Measurements from ENCODE around the gene KIFAP3.
"Not testable (repeated sequence)": the region's sequence is repeated elsewhere in the genome, so short reads cannot be mapped to it uniquely, and the experiment has no call there.

KIFAP3 gene

DNA sequence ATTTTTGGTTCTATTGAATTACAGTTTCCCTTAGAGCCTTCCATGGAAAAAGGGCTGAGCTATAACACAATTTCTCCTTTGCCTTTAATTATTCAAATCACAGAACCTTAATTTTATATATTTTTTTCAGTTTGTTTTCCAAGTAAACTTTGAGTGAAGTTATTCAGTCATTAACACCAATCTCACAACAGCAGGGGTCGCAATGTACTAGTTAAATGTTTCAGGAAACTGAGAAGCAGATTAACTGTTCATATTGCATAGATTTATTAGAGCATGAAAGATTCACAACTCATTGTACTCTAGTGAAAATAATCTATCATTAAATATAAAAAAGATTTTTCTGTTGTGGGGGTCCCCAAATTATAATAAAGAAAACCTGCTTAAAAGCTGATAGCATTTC is 64.1 kb downstream of the KIFAP3 start:
- Histone ChIP-seq H2BK5ac (ENCODE audit: low read length) (no peak overlapping the region), H2AK5ac (ENCODE audit: low read length) (no peak overlapping the region), H3K4me1 (ENCODE audit: control insufficient read depth, low read depth, low read length) (no peaks in the 10 kb centered on the region), H3K27me3 (ENCODE audit: insufficient read depth, low read length, poor library complexity) (no peaks in the 10 kb centered on the region), H3K36me3 (ENCODE audit: control insufficient read depth, insufficient read depth, low read length) (no peaks in the 10 kb centered on the region), H3K4ac (ENCODE audit: low read depth, low read length) (no peak overlapping the region), H2BK120ac (ENCODE audit: low read depth, low read length) (no peak overlapping the region), H3K18ac (ENCODE audit: low read length) (no peak overlapping the region), H3K56ac (ENCODE audit: low read length) (no peak overlapping the region), H2BK15ac (replicated peaks; ENCODE audit: low read depth) (no peak overlapping the region), H3K79me1 (ENCODE audit: low read length) (no peaks in the 10 kb centered on the region), H3K9ac (ENCODE audit: low read length) (no peak overlapping the region), H3K23ac (ENCODE audit: low read length) (no peak overlapping the region), H3K4me2 (ENCODE audit: low read length) (no peak overlapping the region), H4K8ac (ENCODE audit: low read depth, low read length) (no peak overlapping the region), H3K4me3 (ENCODE audit: low read length) (no peak overlapping the region), H3K27ac (ENCODE audit: low read depth, low read length) (no peak overlapping the region), H3K79me2 (ENCODE audit: control insufficient read depth, insufficient read depth, low read length) (no peaks in the 10 kb centered on the region), H4K5ac (ENCODE audit: low read length) (no peak overlapping the region)
- WGBS (ENCODE audit: extremely low coverage, insufficient coverage, low lambda C conversion rate), result no CpG with 5 or more reads among the region's 1 CpG
- DNase-seq, result peak; percentile 40

DNA sequence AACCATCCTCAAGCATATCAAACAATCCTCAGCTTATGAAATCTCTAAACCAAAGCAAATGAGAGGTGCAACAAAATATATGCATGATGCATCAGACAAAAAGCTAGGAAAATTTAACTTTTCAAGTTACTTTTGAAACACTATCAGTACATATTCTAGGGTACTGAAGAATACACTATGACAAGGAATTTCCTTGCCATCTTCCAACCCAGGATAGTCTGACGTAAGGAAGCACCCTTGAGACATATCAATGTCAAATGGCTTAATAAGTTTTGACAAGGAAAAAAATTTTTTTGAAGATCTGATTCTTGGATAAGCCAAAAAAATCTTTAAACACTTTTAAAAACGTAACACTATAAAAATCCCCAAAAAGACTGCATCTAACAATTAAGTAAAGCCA is 64.9 kb downstream of the KIFAP3 start:
- Histone ChIP-seq H2AK5ac (ENCODE audit: low read length) (no peak overlapping the region), H3K27ac (ENCODE audit: low read depth, low read length) (no peak overlapping the region), H3K18ac (ENCODE audit: low read length) (no peak overlapping the region), H4K5ac (ENCODE audit: low read length) (no peak overlapping the region), H3K27me3 (ENCODE audit: insufficient read depth, low read length, poor library complexity) (no peaks in the 10 kb centered on the region), H3K56ac (ENCODE audit: low read length) (no peak overlapping the region), H3K23ac (ENCODE audit: low read length) (no peak overlapping the region), H2BK120ac (ENCODE audit: low read depth, low read length) (no peak overlapping the region), H3K79me2 (ENCODE audit: control insufficient read depth, insufficient read depth, low read length) (no peaks in the 10 kb centered on the region), H3K36me3 (ENCODE audit: control insufficient read depth, insufficient read depth, low read length) (no peaks in the 10 kb centered on the region), H3K4me2 (ENCODE audit: low read length) (no peak overlapping the region), H3K4me3 (ENCODE audit: low read length) (no peak overlapping the region), H4K8ac (ENCODE audit: low read depth, low read length) (no peak overlapping the region), H2BK15ac (replicated peaks; ENCODE audit: low read depth) (no peak overlapping the region), H3K79me1 (ENCODE audit: low read length) (no peaks in the 10 kb centered on the region), H3K9ac (ENCODE audit: low read length) (no peak overlapping the region), H3K4me1 (ENCODE audit: control insufficient read depth, low read depth, low read length) (no peaks in the 10 kb centered on the region), H3K4ac (ENCODE audit: low read depth, low read length) (no peak overlapping the region), H2BK5ac (ENCODE audit: low read length) (no peak overlapping the region)
- WGBS (ENCODE audit: extremely low coverage, insufficient coverage, low lambda C conversion rate), result 100% methylated on average over 1 of the region's 2 CpGs
- no peak for DNase-seq

DNA sequence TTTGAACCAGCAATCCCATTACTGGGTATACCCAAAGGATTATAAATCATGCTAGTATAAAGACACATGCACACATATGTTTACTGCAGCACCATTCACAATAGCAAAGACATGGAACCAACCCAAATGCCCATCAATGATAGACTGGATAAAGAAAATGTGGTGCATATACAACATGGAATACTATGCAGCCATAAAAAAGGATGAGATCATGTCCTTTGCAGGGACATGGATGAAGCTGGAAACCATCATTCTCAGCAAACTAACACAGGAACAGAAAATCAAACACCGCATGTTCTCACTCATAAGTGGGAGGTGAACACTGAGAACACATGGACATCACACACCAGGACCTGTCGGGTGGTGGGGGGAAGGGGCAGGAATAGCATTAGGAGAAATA is 65.8 kb downstream of the KIFAP3 start:
- not testable (repeated sequence) for H3K4me1 ChIP-seq (ENCODE audit: control insufficient read depth, low read depth, low read length); H3K79me1 ChIP-seq (ENCODE audit: low read length); H2AK5ac ChIP-seq (ENCODE audit: low read length); H3K4me3 ChIP-seq (ENCODE audit: low read length); H4K5ac ChIP-seq (ENCODE audit: low read length); H3K4ac ChIP-seq (ENCODE audit: low read depth, low read length); H2BK120ac ChIP-seq (ENCODE audit: low read depth, low read length); H3K27me3 ChIP-seq (ENCODE audit: insufficient read depth, low read length, poor library complexity); H3K36me3 ChIP-seq (ENCODE audit: control insufficient read depth, insufficient read depth, low read length); H4K8ac ChIP-seq (ENCODE audit: low read depth, low read length); H2BK5ac ChIP-seq (ENCODE audit: low read length); H2BK15ac ChIP-seq (replicated peaks; ENCODE audit: low read depth); H3K4me2 ChIP-seq (ENCODE audit: low read length); DNase-seq; H3K23ac ChIP-seq (ENCODE audit: low read length); H3K9ac ChIP-seq (ENCODE audit: low read length); H3K27ac ChIP-seq (ENCODE audit: low read depth, low read length); H3K79me2 ChIP-seq (ENCODE audit: control insufficient read depth, insufficient read depth, low read length); H3K18ac ChIP-seq (ENCODE audit: low read length); H3K56ac ChIP-seq (ENCODE audit: low read length)
- no CpG with 5 or more reads among the region's 2 CpGs for whole genome bisulfite sequencing (ENCODE audit: extremely low coverage, insufficient coverage, low lambda C conversion rate)

DNA sequence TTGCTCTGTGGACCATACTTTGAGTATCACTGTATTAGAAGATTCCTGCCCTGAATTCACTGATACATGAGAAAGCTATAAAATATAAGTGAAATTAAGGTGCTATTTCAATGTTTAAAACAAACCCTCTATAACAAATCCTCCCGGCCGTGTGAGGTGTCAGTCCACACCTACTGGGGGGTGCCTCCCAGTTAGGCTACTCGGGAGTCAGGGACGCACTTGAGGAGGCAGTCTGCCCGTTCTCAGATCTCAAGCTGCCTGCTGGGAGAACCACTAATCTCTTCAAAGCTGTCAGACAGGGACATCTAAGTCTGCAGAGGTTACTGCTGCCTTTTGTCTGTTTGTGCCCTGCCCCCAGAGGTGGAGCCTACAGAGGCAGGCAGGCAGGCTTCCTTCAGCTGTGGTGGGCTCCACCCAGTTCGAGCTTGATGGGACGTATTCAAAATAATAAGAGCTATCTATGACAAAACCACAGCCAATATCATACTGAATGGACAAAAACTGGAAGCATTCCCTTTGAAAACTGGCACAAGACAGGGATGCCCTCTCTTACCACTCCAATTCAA is 71.1 kb downstream of the KIFAP3 start:
- H3K18ac ChIP-seq (ENCODE audit: low read length), result not testable (repeated sequence)

DNA sequence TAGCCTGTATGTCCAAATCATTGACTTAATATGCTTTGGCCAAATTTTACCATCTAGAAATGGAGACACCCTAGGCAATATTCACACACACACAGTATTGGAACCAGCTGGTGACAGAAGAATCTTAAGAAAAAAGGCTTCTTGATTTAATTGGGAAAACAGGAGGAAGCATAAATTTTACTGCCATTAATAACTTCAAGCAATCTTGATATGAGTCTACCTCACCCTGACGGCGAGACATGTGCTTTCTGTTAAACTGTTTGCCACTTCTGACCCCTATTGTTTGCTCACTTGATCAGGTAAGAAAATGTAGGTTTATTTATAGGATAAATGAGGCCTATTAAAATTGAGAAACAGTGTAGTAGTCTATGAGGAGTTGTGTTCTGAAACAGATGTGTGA is 73.2 kb downstream of the KIFAP3 start:
- no CpG with 5 or more reads among the region's 2 CpGs for WGBS (ENCODE audit: extremely low coverage, insufficient coverage, low lambda C conversion rate)
- H3K79me2 ChIP-seq (ENCODE audit: control insufficient read depth, insufficient read depth, low read length), result no peaks in the 10 kb centered on the region
- no peak overlapping the region for H2BK5ac ChIP-seq (ENCODE audit: low read length)
- H2BK15ac ChIP-seq (replicated peaks; ENCODE audit: low read depth), result no peak overlapping the region
- no peak overlapping the region for H3K23ac ChIP-seq (ENCODE audit: low read length)
- no peaks in the 10 kb centered on the region for H3K36me3 ChIP-seq (ENCODE audit: control insufficient read depth, insufficient read depth, low read length)
- H3K4me3 ChIP-seq (ENCODE audit: low read length), result no peak overlapping the region
- no peak overlapping the region for H4K8ac ChIP-seq (ENCODE audit: low read depth, low read length)
- H2BK120ac ChIP-seq (ENCODE audit: low read depth, low read length), result no peak overlapping the region
- no peak overlapping the region for H4K5ac ChIP-seq (ENCODE audit: low read length)
- H3K27me3 ChIP-seq (ENCODE audit: insufficient read depth, low read length, poor library complexity), result no peaks in the 10 kb centered on the region
- H3K9ac ChIP-seq (ENCODE audit: low read length), result no peak overlapping the region
- no peak overlapping the region for H3K4ac ChIP-seq (ENCODE audit: low read depth, low read length)
- no peak overlapping the region for H2AK5ac ChIP-seq (ENCODE audit: low read length)
- no peak overlapping the region for H3K4me2 ChIP-seq (ENCODE audit: low read length)
- no peak for DNase-seq
- H3K18ac ChIP-seq (ENCODE audit: low read length), result no peak overlapping the region
- H3K4me1 ChIP-seq (ENCODE audit: control insufficient read depth, low read depth, low read length), result no peaks in the 10 kb centered on the region
- H3K79me1 ChIP-seq (ENCODE audit: low read length), result no peaks in the 10 kb centered on the region
- H3K56ac ChIP-seq (ENCODE audit: low read length), result no peak overlapping the region
- no peak overlapping the region for H3K27ac ChIP-seq (ENCODE audit: low read depth, low read length)

More for the DNA sequence above, 71.1 kb downstream of the KIFAP3 start:
- H3K4ac ChIP-seq (ENCODE audit: low read depth, low read length); H3K79me2 ChIP-seq (ENCODE audit: control insufficient read depth, insufficient read depth, low read length); H3K4me2 ChIP-seq (ENCODE audit: low read length); H2BK15ac ChIP-seq (replicated peaks; ENCODE audit: low read depth); H3K23ac ChIP-seq (ENCODE audit: low read length); H3K36me3 ChIP-seq (ENCODE audit: control insufficient read depth, insufficient read depth, low read length); H3K4me3 ChIP-seq (ENCODE audit: low read length); H3K27me3 ChIP-seq (ENCODE audit: insufficient read depth, low read length, poor library complexity); H2AK5ac ChIP-seq (ENCODE audit: low read length); H3K4me1 ChIP-seq (ENCODE audit: control insufficient read depth, low read depth, low read length); H3K79me1 ChIP-seq (ENCODE audit: low read length); H4K5ac ChIP-seq (ENCODE audit: low read length); H2BK120ac ChIP-seq (ENCODE audit: low read depth, low read length); H3K9ac ChIP-seq (ENCODE audit: low read length); H2BK5ac ChIP-seq (ENCODE audit: low read length); H4K8ac ChIP-seq (ENCODE audit: low read depth, low read length): not testable (repeated sequence)
- no CpG with 5 or more reads among the region's 7 CpGs for WGBS (ENCODE audit: extremely low coverage, insufficient coverage, low lambda C conversion rate)
- DNase-seq, result peak; percentile 90
- peak overlapping the region; percentile 49 for H3K56ac ChIP-seq (ENCODE audit: low read length)
- H3K27ac ChIP-seq (ENCODE audit: low read depth, low read length), result peak overlapping the region; percentile 51

DNA sequence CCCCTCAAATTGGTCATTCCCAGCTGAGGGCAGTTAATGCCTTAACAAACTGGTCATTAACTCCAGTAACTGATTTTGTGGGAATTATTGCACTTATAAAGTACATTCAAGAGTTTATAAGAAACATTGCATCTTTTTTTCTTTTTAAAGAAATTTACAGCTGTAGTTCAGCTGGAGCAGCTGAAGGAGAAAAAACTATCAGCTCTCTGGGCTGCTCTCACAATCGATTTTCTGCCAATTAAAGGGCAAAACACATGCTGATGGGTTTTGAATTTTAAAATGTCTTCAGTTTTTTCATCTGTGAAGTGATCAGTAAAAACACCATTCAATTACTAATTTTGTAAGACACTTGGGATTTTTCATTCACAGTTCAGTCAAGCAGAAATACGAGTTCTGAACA is 74.7 kb downstream of the KIFAP3 start:
- Histone ChIP-seq H3K27ac (ENCODE audit: low read depth, low read length) (no peak overlapping the region), H3K56ac (ENCODE audit: low read length) (no peak overlapping the region), H3K18ac (ENCODE audit: low read length) (no peak overlapping the region), H3K79me1 (ENCODE audit: low read length) (no peaks in the 10 kb centered on the region), H3K79me2 (ENCODE audit: control insufficient read depth, insufficient read depth, low read length) (no peaks in the 10 kb centered on the region), H3K36me3 (ENCODE audit: control insufficient read depth, insufficient read depth, low read length) (no peaks in the 10 kb centered on the region), H3K4me3 (ENCODE audit: low read length) (no peak overlapping the region), H3K9ac (ENCODE audit: low read length) (no peak overlapping the region), H2BK15ac (replicated peaks; ENCODE audit: low read depth) (no peak overlapping the region), H2BK5ac (ENCODE audit: low read length) (no peak overlapping the region), H2BK120ac (ENCODE audit: low read depth, low read length) (no peak overlapping the region), H4K8ac (ENCODE audit: low read depth, low read length) (no peak overlapping the region), H3K4me1 (ENCODE audit: control insufficient read depth, low read depth, low read length) (no peaks in the 10 kb centered on the region), H3K4ac (ENCODE audit: low read depth, low read length) (no peak overlapping the region), H4K5ac (ENCODE audit: low read length) (no peak overlapping the region), H3K4me2 (ENCODE audit: low read length) (no peak overlapping the region), H2AK5ac (ENCODE audit: low read length) (no peak overlapping the region), H3K23ac (ENCODE audit: low read length) (no peak overlapping the region), H3K27me3 (ENCODE audit: insufficient read depth, low read length, poor library complexity) (no peaks in the 10 kb centered on the region)
- no peak for DNase-seq
- no CpG with 5 or more reads among the region's 2 CpGs for WGBS (ENCODE audit: extremely low coverage, insufficient coverage, low lambda C conversion rate)

Data from mesendoderm (in vitro differentiated cells).